ENCODE measurements around the gene ARHGEF9.

The ARHGEF9 gene

GRCh38 chrX:63746278-63746677, 38.7 kb downstream of the ARHGEF9 start:
- peak; percentile 25 to 47 for DNase-seq

- no peak for DNase-seq
Observed at GRCh38 chrX:63744850-63745394, 40.1 kb downstream of the ARHGEF9 start.

GRCh38 chrX:63743596-63743995, 41.4 kb downstream of the ARHGEF9 start:
- no peak for DNase-seq

GRCh38 chrX:63740382-63740781, 44.6 kb downstream of the ARHGEF9 start:
- no peak for DNase-seq

GRCh38 chrX:63739885-63740284, 45.1 kb downstream of the ARHGEF9 start:
- DNase-seq: no peak

GRCh38 chrX:63738696-63739095, 46.3 kb downstream of the ARHGEF9 start:
- no peak for DNase-seq

GRCh38 chrX:63737131-63737921, 47.7 kb downstream of the ARHGEF9 start:
- no peak for DNase-seq

- no peak for DNase-seq
Observed at GRCh38 chrX:63735882-63736281, 49.1 kb downstream of the ARHGEF9 start.

- no peak for DNase-seq
Observed at GRCh38 chrX:63720293-63720692, 64.7 kb downstream of the ARHGEF9 start.

- no peak for DNase-seq
Observed at GRCh38 chrX:63719633-63720032, 65.4 kb downstream of the ARHGEF9 start.

GRCh38 chrX:63718010-63718694, 66.9 kb downstream of the ARHGEF9 start:
- DNase-seq: no peak

- DNase-seq: no peak
Observed at GRCh38 chrX:63713526-63713925, 71.5 kb downstream of the ARHGEF9 start.

GRCh38 chrX:63708801-63709200, 76.2 kb downstream of the ARHGEF9 start:
- DNase-seq: no peak

- no peak for DNase-seq
Observed at GRCh38 chrX:63702556-63702955, 82.5 kb downstream of the ARHGEF9 start.

GRCh38 chrX:63686878-63687714, 97.9 kb downstream of the ARHGEF9 start:
- peak in 1 of 2 donors; percentile 41 for DNase-seq

GRCh38 chrX:63680423-63680822, 104.6 kb downstream of the ARHGEF9 start:
- DNase-seq: no peak

- DNase-seq: no peak
Observed at GRCh38 chrX:63679432-63679831, 105.6 kb downstream of the ARHGEF9 start.

- no peak for DNase-seq
Observed at GRCh38 chrX:63675716-63676115, 109.3 kb downstream of the ARHGEF9 start.

- DNase-seq: no peak
Observed at GRCh38 chrX:63673896-63674295, 111.1 kb downstream of the ARHGEF9 start.

- DNase-seq: no peak
Observed at GRCh38 chrX:63664741-63665140, 120.3 kb downstream of the ARHGEF9 start.

- DNase-seq: no peak
Observed at GRCh38 chrX:63664083-63664482, 120.9 kb downstream of the ARHGEF9 start.

GRCh38 chrX:63661676-63662075, 123.3 kb downstream of the ARHGEF9 start:
- no peak for DNase-seq

- DNase-seq: no peak
Observed at GRCh38 chrX:63658920-63659319, 126.1 kb downstream of the ARHGEF9 start.

All from CD4-positive, alpha-beta T cell treated with Interleukin-1 beta for 1 hour (primary cell).